H9 (cell line): ENCODE measurements around the gene WNT3A. TPM values are rescaled to one million over a fixed set of nuclear protein-coding genes. Genes with fewer than 3 reads are reported as not detected.

Source experiments
- DNase-seq: peaks from one replicate; pipeline ENCODE4 v3.0.0-alpha.2; 2017
- H2AFZ ChIP-seq: one replicate; pipeline ENCODE4 v1.6.1; 2013; ENCODE audit warnings: mild to moderate bottlenecking, low read length, control low read depth, moderate library complexity
- H2AK5ac ChIP-seq: 2 replicates; pipeline ENCODE4 v1.6.1; 2013; ENCODE audit warnings: low read length, control low read depth, mixed read lengths; ENCODE audit not compliant: insufficient read length
- H2BK120ac ChIP-seq: one replicate; pipeline ENCODE4 v1.6.1; 2013; ENCODE audit warnings: low read depth, mild to moderate bottlenecking, low read length, control low read depth, inconsistent platforms; ENCODE audit not compliant: poor library complexity, severe bottlenecking
- H2BK12ac ChIP-seq: 2 replicates; pipeline ENCODE4 v1.6.1; 2013; ENCODE audit warnings: low read length, control low read depth, mixed read lengths, low read depth; ENCODE audit not compliant: insufficient read length
- H2BK15ac ChIP-seq: 2 replicates; pipeline ENCODE4 v1.6.1; 2013; ENCODE audit warnings: low read depth, low read length, control low read depth
- H2BK20ac ChIP-seq: one replicate; pipeline ENCODE4 v1.6.1; 2013; ENCODE audit warnings: low read depth, mild to moderate bottlenecking, low read length, control low read depth, inconsistent platforms; ENCODE audit not compliant: poor library complexity, severe bottlenecking
- H2BK5ac ChIP-seq: 2 replicates; pipeline ENCODE4 v1.6.1; 2013; ENCODE audit warnings: low read length, control low read depth, mixed read lengths; ENCODE audit not compliant: insufficient read length
- H3K14ac ChIP-seq: 2 replicates; pipeline ENCODE4 v1.6.1; 2013; ENCODE audit warnings: low read length, control low read depth; ENCODE audit not compliant: insufficient read depth
- H3K18ac ChIP-seq: 2 replicates; pipeline ENCODE4 v1.6.1; 2013; ENCODE audit warnings: low read depth, mild to moderate bottlenecking, mixed read lengths, low read length, control low read depth; ENCODE audit not compliant: insufficient read length
- H3K23ac ChIP-seq: 2 replicates; pipeline ENCODE4 v1.6.1; 2013; ENCODE audit warnings: low read length, control low read depth, mixed read lengths, low read depth; ENCODE audit not compliant: insufficient read length
- H3K23me2 ChIP-seq: 2 replicates; pipeline ENCODE4 v1.6.1; 2013; ENCODE audit warnings: low read depth, mild to moderate bottlenecking, mixed read lengths, low read length, control low read depth; ENCODE audit not compliant: insufficient read length, poor library complexity, severe bottlenecking
- H3K27ac ChIP-seq: 2 replicates; pipeline ENCODE4 v1.5.1; 2013; ENCODE audit warnings: low read length, control low read depth, mixed read lengths, low read depth; ENCODE audit not compliant: insufficient read length
- H3K27me3 ChIP-seq: 2 replicates; pipeline ENCODE4 v1.6.1; 2013; ENCODE audit warnings: low read length, control low read depth, inconsistent platforms; ENCODE audit not compliant: insufficient read depth
- H3K4ac ChIP-seq: 2 replicates; pipeline ENCODE4 v1.6.1; 2013; ENCODE audit warnings: low read depth, mild to moderate bottlenecking, control low read depth, inconsistent platforms, low read length, moderate library complexity
- H3K4me1 ChIP-seq: 2 replicates; pipeline ENCODE4 v1.6.1; 2013; ENCODE audit warnings: low read length, control low read depth, inconsistent platforms; ENCODE audit not compliant: insufficient read depth
- H3K4me2 ChIP-seq: 2 replicates; pipeline ENCODE4 v1.6.1; 2013; ENCODE audit warnings: low read length, control low read depth, mixed read lengths; ENCODE audit not compliant: insufficient read length, insufficient read depth
- H3K56ac ChIP-seq: 2 replicates; pipeline ENCODE4 v1.6.1; 2013; ENCODE audit warnings: low read depth, mild to moderate bottlenecking, mixed read lengths, low read length, control low read depth; ENCODE audit not compliant: insufficient read length
- H3K79me1 ChIP-seq: 2 replicates; pipeline ENCODE4 v1.6.1; 2013; ENCODE audit warnings: low read depth, mild to moderate bottlenecking, moderate library complexity, low read length, control low read depth, inconsistent platforms; ENCODE audit not compliant: insufficient read depth, poor library complexity, severe bottlenecking
- H3K79me2 ChIP-seq: 2 replicates; pipeline ENCODE4 v1.6.1; 2013; ENCODE audit warnings: low read length, control low read depth, inconsistent platforms; ENCODE audit not compliant: insufficient read depth
- H3K9ac ChIP-seq: 2 replicates; pipeline ENCODE4 v1.6.1; 2013; ENCODE audit warnings: low read length, control low read depth, mixed read lengths; ENCODE audit not compliant: insufficient read length; ENCODE audit errors: extremely low read depth
- H3K9me3 ChIP-seq: one replicate; pipeline ENCODE4 v1.6.1; 2013; ENCODE audit warnings: low read depth, low read length, inconsistent platforms; ENCODE audit not compliant: control insufficient read depth
- H3T11ph ChIP-seq: one replicate; pipeline ENCODE4 v1.6.1; 2013; ENCODE audit warnings: mild to moderate bottlenecking, low read length, control low read depth, inconsistent platforms
- H4K20me1 ChIP-seq: one replicate; pipeline ENCODE4 v1.6.1; 2013; ENCODE audit not compliant: control insufficient read depth, insufficient read length, insufficient read depth
- H4K5ac ChIP-seq: 2 replicates; pipeline ENCODE4 v1.6.1; 2013; ENCODE audit warnings: low read depth, mild to moderate bottlenecking, mixed read lengths, low read length, control low read depth; ENCODE audit not compliant: insufficient read length
- H4K8ac ChIP-seq: replicated peaks from 2 replicates; pipeline ENCODE4 v1.6.1; 2013; ENCODE audit warnings: low read length, control low read depth, mixed read lengths, low read depth; ENCODE audit not compliant: insufficient read length
- H4K91ac ChIP-seq: 2 replicates; pipeline ENCODE4 v1.6.1; 2013; ENCODE audit warnings: low read depth, mild to moderate bottlenecking, moderate library complexity, mixed read lengths, low read length, control low read depth; ENCODE audit not compliant: insufficient read length
- H3K27ac Mint-ChIP-seq, 3 experiments: 2 replicates in 2 of 3; 3 replicates in 1 of 3; pipeline ENCODE4 v1.8.0; 2020 to 2021; ENCODE audit warnings: mixed read lengths in 3 of 3, mild to moderate bottlenecking in 1 of 3, moderate library complexity in 1 of 3
- H3K27me3 Mint-ChIP-seq: 2 replicates; pipeline ENCODE4 v1.8.0; 2021; ENCODE audit warnings: low read depth, mild to moderate bottlenecking, moderate library complexity, mixed read lengths
- H3K36me3 Mint-ChIP-seq, 3 experiments: 2 replicates in 2 of 3; 3 replicates in 1 of 3; pipeline ENCODE4 v1.8.0; 2020 to 2021; ENCODE audit warnings: low read depth in 3 of 3, mixed read lengths in 3 of 3; ENCODE audit not compliant: insufficient read depth in 1 of 3
- H3K4me1 Mint-ChIP-seq, 2 experiments: 2 replicates each; pipeline ENCODE4 v1.8.0; 2020; ENCODE audit warnings: mixed read lengths in 2 of 2
- H3K4me3 Mint-ChIP-seq, 2 experiments: 2 replicates in 1 of 2; 3 replicates in 1 of 2; pipeline ENCODE4 v1.8.0; 2020 to 2021; ENCODE audit warnings: mild to moderate bottlenecking in 2 of 2, mixed read lengths in 2 of 2, moderate library complexity in 1 of 2
- H3K9me3 Mint-ChIP-seq, 2 experiments: 2 replicates in 1 of 2; 3 replicates in 1 of 2; pipeline ENCODE4 v1.8.0; 2020; ENCODE audit warnings: mild to moderate bottlenecking in 2 of 2, mixed read lengths in 2 of 2, moderate library complexity in 1 of 2
- WGBS: extraction: QIAGEN DNeasy Blood & Tissue Kit; methylation state at CpG from one replicate; pipeline ENCODE4 v1.1.7; 2013; ENCODE audit warnings: missing lambda C conversion rate, low lambda C conversion rate, mixed read lengths; ENCODE audit not compliant: insufficient read length; ENCODE audit errors: extremely low coverage; 5-methylcytosine and 5-hydroxymethylcytosine counted together
- total RNA-seq: library from RNA; stranded (reverse); gene quantifications from 2 replicates; pipeline ENCODE4 v1.2.1, GENCODE V29; 2021
- TF ChIP-seq, protein P1 (sequence below): fragments of 200-600 bp; sonication (generic); conservative IDR thresholded peaks from 3 replicates; pipeline ENCODE4 v1.8.0; 2021; ENCODE audit warnings: antibody characterized with exemption, mild to moderate bottlenecking

WNT3A gene
- total RNA-seq, 1 experiment from 2014 or later: 0.17 TPM

DNA sequence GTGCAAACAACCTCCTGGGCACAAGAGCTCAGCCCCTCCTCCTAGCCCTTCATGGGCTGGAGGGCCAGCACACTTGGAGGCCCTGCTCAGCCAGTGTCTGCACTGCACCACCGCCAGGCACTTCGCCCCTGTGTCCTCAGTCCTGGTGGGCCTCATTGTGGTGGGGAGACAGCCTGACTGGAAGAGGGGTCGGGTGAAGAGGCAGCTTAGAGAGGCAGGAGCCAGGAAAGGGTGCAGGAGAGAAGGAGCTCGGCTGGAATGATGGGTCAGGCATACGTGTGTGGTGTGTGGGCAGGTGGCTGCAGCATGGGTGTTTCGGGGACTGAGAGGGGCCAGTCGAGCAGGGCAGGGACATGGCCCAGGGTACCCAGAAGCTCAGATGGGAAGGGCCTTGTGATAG is 4.1 kb downstream of the WNT3A start:
- no peaks in the 10 kb centered on the region for H3K79me1 ChIP-seq
- no peak for DNase-seq
- no CpG with 5 or more reads among the region's 7 CpGs for WGBS
- no peaks in the 10 kb centered on the region for H3K9me3 Mint-ChIP-seq
- no peaks in the 10 kb centered on the region for H3K4me1 ChIP-seq
- no peak overlapping the region for H3K27ac ChIP-seq
- no peak overlapping the region for H3K14ac ChIP-seq
- no peaks in the 10 kb centered on the region for H3K79me2 ChIP-seq
- H3K56ac ChIP-seq: no peak overlapping the region
- no peak overlapping the region for H2BK12ac ChIP-seq
- H2AFZ ChIP-seq: no peak overlapping the region
- no peak overlapping the region for H3T11ph ChIP-seq
- H3K27me3 ChIP-seq: peaks cover 61% of the 10 kb centered on the region
- no peak overlapping the region for H3K18ac ChIP-seq
- no peak overlapping the region for H3K4me3 Mint-ChIP-seq
- no peaks in the 10 kb centered on the region for H4K20me1 ChIP-seq
- peaks cover 14 to 25% of the 10 kb centered on the region in 2 experiments for H3K4me1 Mint-ChIP-seq
- no peak overlapping the region for H4K91ac ChIP-seq
- H3K36me3 Mint-ChIP-seq: no peaks in the 10 kb centered on the region; a peak in 1 of 7 replicates
- no peak overlapping the region for H3K4me2 ChIP-seq
- H4K8ac ChIP-seq: no peak overlapping the region
- H2BK120ac ChIP-seq: no peak overlapping the region
- H2BK20ac ChIP-seq: no peak overlapping the region
- H4K5ac ChIP-seq: no peak overlapping the region
- H3K23ac ChIP-seq: no peak overlapping the region
- no peak overlapping the region for H2AK5ac ChIP-seq
- H2BK15ac ChIP-seq: no peak overlapping the region
- H2BK5ac ChIP-seq: no peak overlapping the region
- no peak overlapping the region for H3K9ac ChIP-seq
- H3K27ac Mint-ChIP-seq: no peak overlapping the region
- no peak overlapping the region for H3K4ac ChIP-seq
- no peaks in the 10 kb centered on the region for H3K9me3 ChIP-seq
- TF ChIP-seq, protein P1, sequence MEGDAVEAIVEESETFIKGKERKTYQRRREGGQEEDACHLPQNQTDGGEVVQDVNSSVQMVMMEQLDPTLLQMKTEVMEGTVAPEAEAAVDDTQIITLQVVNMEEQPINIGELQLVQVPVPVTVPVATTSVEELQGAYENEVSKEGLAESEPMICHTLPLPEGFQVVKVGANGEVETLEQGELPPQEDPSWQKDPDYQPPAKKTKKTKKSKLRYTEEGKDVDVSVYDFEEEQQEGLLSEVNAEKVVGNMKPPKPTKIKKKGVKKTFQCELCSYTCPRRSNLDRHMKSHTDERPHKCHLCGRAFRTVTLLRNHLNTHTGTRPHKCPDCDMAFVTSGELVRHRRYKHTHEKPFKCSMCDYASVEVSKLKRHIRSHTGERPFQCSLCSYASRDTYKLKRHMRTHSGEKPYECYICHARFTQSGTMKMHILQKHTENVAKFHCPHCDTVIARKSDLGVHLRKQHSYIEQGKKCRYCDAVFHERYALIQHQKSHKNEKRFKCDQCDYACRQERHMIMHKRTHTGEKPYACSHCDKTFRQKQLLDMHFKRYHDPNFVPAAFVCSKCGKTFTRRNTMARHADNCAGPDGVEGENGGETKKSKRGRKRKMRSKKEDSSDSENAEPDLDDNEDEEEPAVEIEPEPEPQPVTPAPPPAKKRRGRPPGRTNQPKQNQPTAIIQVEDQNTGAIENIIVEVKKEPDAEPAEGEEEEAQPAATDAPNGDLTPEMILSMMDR: no peak
- H3K27me3 Mint-ChIP-seq: peaks cover 94% of the 10 kb centered on the region
- H3K23me2 ChIP-seq: peaks cover 9% of the 10 kb centered on the region
